GM23248 (cell line): ENCODE data around the gene HYDIN.
"Not testable (repeated sequence)": the region's sequence is repeated elsewhere in the genome, so short reads cannot be mapped to it uniquely, and the experiment has no call there.

Source experiments
- EZH2 ChIP-seq: fragments of 200-600 bp; sonication (generic); IDR thresholded peaks from 2 replicates; pipeline ENCODE4 v1.6.1; 2018; ENCODE audit warnings: antibody characterized with exemption, mild to moderate bottlenecking; ENCODE audit not compliant: insufficient read depth, poor library complexity, severe bottlenecking
- EZH2phosphoT487 ChIP-seq: fragments of 200-600 bp; sonication (generic); IDR thresholded peaks from 2 replicates; pipeline ENCODE4 v1.6.1; 2018; ENCODE audit warnings: antibody characterized with exemption, moderate library complexity, mild to moderate bottlenecking, low read depth; ENCODE audit not compliant: insufficient read depth

DNA sequence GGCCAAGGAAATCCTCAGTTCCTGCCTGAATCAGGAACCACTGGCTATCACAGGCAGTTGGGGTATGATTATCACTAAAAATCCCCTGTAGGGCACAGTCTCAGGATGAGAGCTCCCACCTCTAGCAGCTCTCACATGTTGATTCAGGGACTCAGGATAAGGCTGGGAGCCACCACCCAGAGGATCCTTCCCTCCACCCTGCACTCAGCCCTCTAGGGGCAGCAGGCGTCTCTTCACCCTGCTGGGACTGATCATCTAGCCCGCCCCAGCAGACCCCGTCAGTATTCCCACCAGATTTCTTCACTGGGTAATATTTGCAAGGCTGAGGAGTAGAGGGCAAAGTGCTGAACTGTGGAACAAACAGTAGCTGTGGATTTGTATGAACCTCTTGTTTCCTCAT, 224.0 kb downstream of the HYDIN start:
- TF ChIP-seq EZH2, EZH2phosphoT487: not testable (repeated sequence)
